CD4-positive, alpha-beta T cell (primary cell): Measurements from ENCODE around the gene NUS1. TPM values are rescaled to one million over a fixed set of nuclear protein-coding genes. Genes with fewer than 3 reads are reported as not detected.
A peak's percentile ranks its signal among the peaks of the same experiment; 100 is the strongest.

Experiments used
- ATAC-seq: fragments of 200-7000 bp; cut with Tn5 transposase; one replicate; pipeline ENCODE4 v1.10.0; 2022; ENCODE audit warnings: mild to moderate bottlenecking; ENCODE audit not compliant: poor library complexity
- CTCF ChIA-PET: fragments of 350-600 bp; sonication (Branson Sonifier 250); formaldehyde crosslinking; loops from one replicate; lab custom pipeline; 2021; ENCODE audit warnings: antibody characterized with exemption, inconsistent platforms; lab: Charles Lee
- POLR2A ChIA-PET: fragments of 350-600 bp; sonication (Branson Sonifier 250); formaldehyde crosslinking; loops from one replicate; lab custom pipeline; 2021; ENCODE audit warnings: antibody characterized with exemption, inconsistent platforms; lab: Charles Lee
- DNase-seq, 14 experiments: peaks; one replicate each; pipeline ENCODE4 v3.0.0-alpha.2; 2013 to 2020; ENCODE audit warnings: mixed read lengths in 2 of 14
- H3K27ac ChIP-seq, 2 donors: one replicate each; pipeline versions ENCODE4 v1.5.1 to v1.7.0; 2013; ENCODE audit warnings: low read length in 2 of 2, low read depth in 1 of 2, mild to moderate bottlenecking in 1 of 2
- H3K27me3 ChIP-seq, 2 experiments: 1 replicate in 1 of 2; 2 replicates in 1 of 2; pipeline versions ENCODE4 v1.6.1 to v1.7.0; 2013; ENCODE audit warnings: low read length in 2 of 2, control low read depth in 1 of 2, mild to moderate bottlenecking in 1 of 2, moderate library complexity in 1 of 2; ENCODE audit not compliant: insufficient read depth in 2 of 2, control insufficient read depth in 1 of 2
- H3K36me3 ChIP-seq: one replicate; pipeline ENCODE4 v1.6.1; 2013; ENCODE audit warnings: low read length, control low read depth; ENCODE audit not compliant: insufficient read depth
- H3K4me1 ChIP-seq: one replicate; pipeline ENCODE4 v1.6.1; 2013; ENCODE audit warnings: low read length, control low read depth; ENCODE audit not compliant: insufficient read depth
- H3K4me3 ChIP-seq: one replicate; pipeline ENCODE4 v1.5.1; 2013; ENCODE audit warnings: mild to moderate bottlenecking, low read length, moderate library complexity
- H3K9me3 ChIP-seq, 2 experiments: 1 replicate in 1 of 2; 2 replicates in 1 of 2; pipeline versions ENCODE4 v1.6.1 to v1.7.0; 2013; ENCODE audit warnings: low read length in 2 of 2, mild to moderate bottlenecking in 2 of 2, control low read depth in 1 of 2, moderate library complexity in 1 of 2; ENCODE audit not compliant: control insufficient read depth in 1 of 2, insufficient read depth in 1 of 2
- H3K27ac Mint-ChIP-seq: one replicate; pipeline ENCODE4 v1.8.0; 2020; ENCODE audit warnings: mixed read lengths
- H3K27me3 Mint-ChIP-seq: one replicate; pipeline ENCODE4 v1.8.0; 2021; ENCODE audit warnings: mixed read lengths
- H3K36me3 Mint-ChIP-seq: one replicate; pipeline ENCODE4 v1.8.0; 2021; ENCODE audit warnings: low read depth, mixed read lengths
- H3K4me1 Mint-ChIP-seq: one replicate; pipeline ENCODE4 v1.8.0; 2021; ENCODE audit warnings: low read depth, mixed read lengths
- H3K4me3 Mint-ChIP-seq: one replicate; pipeline ENCODE4 v1.8.0; 2020; ENCODE audit warnings: mild to moderate bottlenecking, mixed read lengths
- H3K9me3 Mint-ChIP-seq: one replicate; pipeline ENCODE4 v1.8.0; 2020; ENCODE audit warnings: mixed read lengths
- CTCF ChIP-seq: fragments of 200-600 bp; IDR thresholded peaks from one replicate; pipeline ENCODE4 v1.8.0; 2022; ENCODE audit warnings: antibody characterized with exemption, mild to moderate bottlenecking
- intact Hi-C, 2 experiments: fragments of 100-400 bp; cut with DNase I in 1 of 2; cut with micrococcal nuclease in 1 of 2; formaldehyde crosslinking; loops; one replicate each; pipeline versions ENCODE4 v1.15.1 to v1.9.0; 2023 to 2025; cut with DNase I, micrococcal nuclease
- total RNA-seq, 174 experiments: library from RNA in 2 of 174; stranded (reverse) in 2 of 174; gene quantifications; one replicate each; pipeline ENCODE4 v1.2.3 and lab custom pipeline; 2021 to 2026

The NUS1 gene
- total RNA-seq, 2 experiments from 2014 or later = 16.2 to 16.6 TPM

GRCh38 chr6:117677553-117678141 is 2.4 kb downstream of the NUS1 start:
- no peak for TF ChIP-seq CTCF
- Mint-ChIP-seq H3K27ac (peak overlapping the region; percentile 72), H3K4me1 (peaks cover 82% of the 10 kb centered on the region), H3K4me3 (peak overlapping the region; percentile 86), H3K27me3 (no peaks in the 10 kb centered on the region), H3K36me3 (peaks cover 37% of the 10 kb centered on the region), H3K9me3 (no peaks in the 10 kb centered on the region)
- Histone ChIP-seq H3K27me3 (no peaks in the 10 kb centered on the region), H3K36me3 (no peaks in the 10 kb centered on the region), H3K4me3 (no peak overlapping the region), H3K4me1 (peaks cover 37% of the 10 kb centered on the region), H3K27ac (no peak overlapping the region), H3K9me3 (no peaks in the 10 kb centered on the region)
- DNase-seq = peak in 3 of 14 experiments; percentile 7 to 55 (median 32)
- intact Hi-C loops = loop anchor here in 1 of 2 experiments (2.0 to 10.0 kb wide), 12 partner anchors 77 to 1667 kb away; partner anchors contain the start of genes ASF1A, FAM184A, MAN1A1 and NT5DC1
- ATAC-seq = no peak
- ChIA-PET CTCF (no interaction called here), POLR2A (no interaction called here)

GRCh38 chr6:117681162-117681741 is 6.0 kb downstream of the NUS1 start:
- Mint-ChIP-seq H3K27ac (peak overlapping the region; percentile 8), H3K27me3 (no peaks in the 10 kb centered on the region), H3K9me3 (no peaks in the 10 kb centered on the region), H3K4me1 (peaks cover 86% of the 10 kb centered on the region), H3K4me3 (peak overlapping the region; percentile 32), H3K36me3 (peaks cover 34% of the 10 kb centered on the region)
- H3K4me1 ChIP-seq = peaks cover 28% of the 10 kb centered on the region
- intact Hi-C loops = no loop called here
- no peak overlapping the region for H3K4me3 ChIP-seq
- POLR2A ChIA-PET = interaction anchor here (1.1 kb wide), 1 partner anchor 79 kb away, joined by 4 read pairs; the partner anchor contains the start of gene GOPC
- no peak overlapping the region for H3K27ac ChIP-seq
- no peaks in the 10 kb centered on the region for H3K36me3 ChIP-seq
- CTCF ChIA-PET = no interaction called here
- no peaks in the 10 kb centered on the region for H3K9me3 ChIP-seq
- no peak for ATAC-seq
- H3K27me3 ChIP-seq = no peaks in the 10 kb centered on the region
- DNase-seq = no peak
- TF ChIP-seq CTCF = no peak

- ATAC-seq (no peak), DNase-seq (no peak)
- ChIA-PET POLR2A (no interaction called here), CTCF (no interaction called here)
- Mint-ChIP-seq H3K9me3 (no peaks in the 10 kb centered on the region), H3K36me3 (peaks cover 26% of the 10 kb centered on the region), H3K4me1 (peaks cover 83% of the 10 kb centered on the region), H3K27me3 (no peaks in the 10 kb centered on the region), H3K4me3 (no peak overlapping the region), H3K27ac (no peak overlapping the region)
- peaks cover 9% of the 10 kb centered on the region for H3K4me1 ChIP-seq
- TF ChIP-seq CTCF = no peak
- no peaks in the 10 kb centered on the region for H3K36me3 ChIP-seq
- intact Hi-C loops = no loop called here
- no peak overlapping the region for H3K27ac ChIP-seq
- H3K27me3 ChIP-seq = no peaks in the 10 kb centered on the region
- no peaks in the 10 kb centered on the region for H3K9me3 ChIP-seq
- no peak overlapping the region for H3K4me3 ChIP-seq
These were observed 9.5 kb downstream of the NUS1 start for GRCh38 chr6:117684749-117685148.
